ENCODE measurements around the gene RETSAT. TPM values are rescaled to one million over a fixed set of nuclear protein-coding genes. Genes with fewer than 3 reads are reported as not detected.
"Not testable (repeated sequence)": the region's sequence is repeated elsewhere in the genome, so short reads cannot be mapped to it uniquely, and the experiment has no call there.

The RETSAT gene
- total and polyA plus RNA-seq, 9 donors, result 7.9 to 19.2 (median 14.6) TPM

DNA sequence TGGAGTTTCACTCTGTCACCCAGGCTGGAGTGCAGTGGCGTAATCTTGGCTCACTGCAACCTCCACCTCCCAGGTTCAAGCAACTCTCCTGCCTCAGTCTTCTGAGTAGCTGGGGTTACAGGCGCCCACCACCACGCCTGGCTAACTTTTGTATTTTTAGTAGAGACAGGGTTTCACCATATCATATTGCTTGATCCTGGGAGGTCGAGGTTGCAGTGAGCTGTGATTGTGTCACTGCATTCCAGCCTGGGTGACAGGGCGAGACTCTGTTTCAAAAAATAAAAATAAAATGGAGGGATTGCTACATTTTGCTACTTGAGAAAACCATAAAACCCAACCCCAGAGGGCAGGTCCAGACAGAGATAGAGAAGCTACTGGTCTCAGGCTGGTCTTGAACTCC is 28.8 kb upstream of the RETSAT start:
- not testable (repeated sequence) for H3K4me3 ChIP-seq (ENCODE audit: low read length); DNase-seq; H3K4me1 ChIP-seq (ENCODE audit: control insufficient read depth, insufficient read depth, low read length); H3K27ac ChIP-seq (ENCODE audit: low read length); H3K9me3 ChIP-seq (replicated peaks; ENCODE audit: control insufficient read depth, low read depth, low read length); H3K27me3 ChIP-seq (ENCODE audit: control insufficient read depth, insufficient read depth, low read length)
- peaks cover 45% of the 10 kb centered on the region for H3K36me3 ChIP-seq (ENCODE audit: control insufficient read depth, insufficient read depth, low read length)
- WGBS (ENCODE audit: insufficient coverage), result no CpG with 5 or more reads among the region's 5 CpGs

GRCh38 chr2:85380048-85380447 is 25.7 kb upstream of the RETSAT start:
- H3K27me3 ChIP-seq (ENCODE audit: control insufficient read depth, insufficient read depth, low read length), result no peaks in the 10 kb centered on the region
- no peak overlapping the region for H3K4me3 ChIP-seq (ENCODE audit: low read length)
- no peak for DNase-seq
- no peak overlapping the region for H3K27ac ChIP-seq (ENCODE audit: low read length)
- WGBS (ENCODE audit: insufficient coverage), result 100% methylated on average over 1 of the region's 1 CpG
- H3K9me3 ChIP-seq (replicated peaks; ENCODE audit: control insufficient read depth, low read depth, low read length), result peaks cover 2% of the 10 kb centered on the region
- no peaks in the 10 kb centered on the region for H3K4me1 ChIP-seq (ENCODE audit: control insufficient read depth, insufficient read depth, low read length)
- peaks cover 34% of the 10 kb centered on the region for H3K36me3 ChIP-seq (ENCODE audit: control insufficient read depth, insufficient read depth, low read length)

- peaks cover 29% of the 10 kb centered on the region for H3K36me3 ChIP-seq (ENCODE audit: control insufficient read depth, insufficient read depth, low read length)
- no peak for DNase-seq
- 89% methylated on average over 2 of the region's 5 CpGs for WGBS (ENCODE audit: insufficient coverage)
Measured at GRCh38 chr2:85378257-85378656, 23.9 kb upstream of the RETSAT start.

DNA sequence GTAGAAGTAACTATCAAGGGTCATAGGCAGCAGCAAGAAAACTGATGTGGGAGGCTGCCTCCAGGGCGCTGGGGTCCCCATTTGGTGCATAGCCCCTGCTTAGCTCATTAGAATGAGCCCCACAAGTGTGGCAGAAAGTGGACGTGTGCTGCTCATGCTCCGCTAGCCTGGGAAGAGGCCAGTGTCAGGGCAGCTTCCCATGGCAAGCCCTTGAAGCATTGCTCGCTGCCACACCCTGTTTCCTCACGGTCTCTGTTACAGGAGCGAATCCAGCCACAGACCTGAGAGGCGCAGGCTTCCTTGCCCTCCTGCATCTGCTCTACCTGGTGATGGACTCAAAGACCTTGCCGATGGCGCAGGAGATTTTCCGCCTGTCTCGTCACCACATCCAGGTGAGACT is 22.8 kb upstream of the RETSAT start:
- Histone ChIP-seq H3K4me3 (ENCODE audit: low read length) (no peak overlapping the region), H3K27me3 (ENCODE audit: control insufficient read depth, insufficient read depth, low read length) (no peaks in the 10 kb centered on the region), H3K36me3 (ENCODE audit: control insufficient read depth, insufficient read depth, low read length) (peaks cover 32% of the 10 kb centered on the region), H3K4me1 (ENCODE audit: control insufficient read depth, insufficient read depth, low read length) (no peaks in the 10 kb centered on the region), H3K9me3 (replicated peaks; ENCODE audit: control insufficient read depth, low read depth, low read length) (peaks cover 2% of the 10 kb centered on the region), H3K27ac (ENCODE audit: low read length) (no peak overlapping the region)
- no peak for DNase-seq
- 78% methylated on average over 10 of the region's 11 CpGs for WGBS (ENCODE audit: insufficient coverage)

More at GRCh38 chr2:85378257-85378656, 23.9 kb upstream of the RETSAT start:
- H3K27me3 ChIP-seq (ENCODE audit: control insufficient read depth, insufficient read depth, low read length), result no peaks in the 10 kb centered on the region
- no peak overlapping the region for H3K4me3 ChIP-seq (ENCODE audit: low read length)
- peaks cover 2% of the 10 kb centered on the region for H3K9me3 ChIP-seq (replicated peaks; ENCODE audit: control insufficient read depth, low read depth, low read length)
- H3K27ac ChIP-seq (ENCODE audit: low read length), result no peak overlapping the region
- no peaks in the 10 kb centered on the region for H3K4me1 ChIP-seq (ENCODE audit: control insufficient read depth, insufficient read depth, low read length)

GRCh38 chr2:85376291-85377065 is 22.1 kb upstream of the RETSAT start:
- no peaks in the 10 kb centered on the region for H3K4me1 ChIP-seq (ENCODE audit: control insufficient read depth, insufficient read depth, low read length)
- no peak overlapping the region for H3K27ac ChIP-seq (ENCODE audit: low read length)
- DNase-seq, result no peak
- H3K27me3 ChIP-seq (ENCODE audit: control insufficient read depth, insufficient read depth, low read length), result no peaks in the 10 kb centered on the region
- 79% methylated on average over 4 of the region's 5 CpGs for WGBS (ENCODE audit: insufficient coverage)
- H3K4me3 ChIP-seq (ENCODE audit: low read length), result no peak overlapping the region
- peaks cover 31% of the 10 kb centered on the region for H3K36me3 ChIP-seq (ENCODE audit: control insufficient read depth, insufficient read depth, low read length)
- H3K9me3 ChIP-seq (replicated peaks; ENCODE audit: control insufficient read depth, low read depth, low read length), result peaks cover 2% of the 10 kb centered on the region

GRCh38 chr2:85371045-85371444 is 16.7 kb upstream of the RETSAT start:
- Histone ChIP-seq H3K9me3 (replicated peaks; ENCODE audit: control insufficient read depth, low read depth, low read length) (no peaks in the 10 kb centered on the region), H3K36me3 (ENCODE audit: control insufficient read depth, insufficient read depth, low read length) (peaks cover 43% of the 10 kb centered on the region), H3K27me3 (ENCODE audit: control insufficient read depth, insufficient read depth, low read length) (no peaks in the 10 kb centered on the region), H3K27ac (ENCODE audit: low read length) (no peak overlapping the region), H3K4me3 (ENCODE audit: low read length) (no peak overlapping the region), H3K4me1 (ENCODE audit: control insufficient read depth, insufficient read depth, low read length) (no peaks in the 10 kb centered on the region)
- 91% methylated on average over 10 of the region's 11 CpGs for WGBS (ENCODE audit: insufficient coverage)
- no peak for DNase-seq

DNA sequence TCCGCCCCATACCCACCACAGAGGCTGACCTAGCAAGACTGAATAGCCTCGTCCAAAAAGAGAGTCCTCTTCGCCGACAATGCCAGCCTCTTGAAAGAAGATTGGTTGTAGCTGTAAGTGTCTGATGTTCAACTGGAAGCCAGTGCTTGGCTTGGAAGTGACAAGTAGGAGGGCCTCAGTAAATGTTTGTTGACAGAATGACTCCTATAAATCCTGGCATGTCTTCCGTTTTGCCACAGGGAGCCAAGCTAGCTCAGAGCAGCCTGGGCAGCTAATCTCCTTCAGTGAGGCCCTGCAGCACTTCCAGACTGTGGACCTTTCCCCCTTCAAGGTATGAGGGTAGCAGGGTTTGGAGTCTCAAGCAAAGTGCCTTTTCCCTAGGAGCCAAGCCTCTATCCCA is 15.2 kb upstream of the RETSAT start:
- Histone ChIP-seq H3K4me1 (ENCODE audit: control insufficient read depth, insufficient read depth, low read length) (no peaks in the 10 kb centered on the region), H3K4me3 (ENCODE audit: low read length) (no peak overlapping the region), H3K27me3 (ENCODE audit: control insufficient read depth, insufficient read depth, low read length) (no peaks in the 10 kb centered on the region), H3K9me3 (replicated peaks; ENCODE audit: control insufficient read depth, low read depth, low read length) (no peaks in the 10 kb centered on the region), H3K27ac (ENCODE audit: low read length) (no peak overlapping the region), H3K36me3 (ENCODE audit: control insufficient read depth, insufficient read depth, low read length) (peaks cover 48% of the 10 kb centered on the region)
- no CpG with 5 or more reads among the region's 5 CpGs for WGBS (ENCODE audit: insufficient coverage)
- DNase-seq, result no peak

DNA sequence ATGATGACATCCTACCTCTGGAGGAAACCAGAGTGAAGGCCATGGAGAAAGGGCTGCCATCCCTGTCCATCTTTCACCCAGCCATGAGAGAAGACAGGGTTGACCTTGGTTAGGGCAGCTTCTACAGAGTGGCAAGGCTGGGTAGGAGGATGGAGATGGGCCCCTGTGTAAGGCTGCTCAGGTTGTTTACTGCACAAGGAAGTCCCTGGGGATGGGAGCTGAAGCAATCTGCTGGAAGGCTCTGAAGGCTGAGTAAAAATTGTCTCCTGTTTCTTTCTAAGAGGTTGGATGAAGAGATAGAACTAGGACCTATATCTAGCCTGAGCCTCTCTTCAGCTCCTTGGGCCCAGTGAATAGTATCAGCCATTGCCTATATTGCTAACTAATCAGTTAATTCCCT is 14.6 kb upstream of the RETSAT start:
- Histone ChIP-seq H3K27me3 (ENCODE audit: control insufficient read depth, insufficient read depth, low read length) (no peaks in the 10 kb centered on the region), H3K9me3 (replicated peaks; ENCODE audit: control insufficient read depth, low read depth, low read length) (no peaks in the 10 kb centered on the region), H3K27ac (ENCODE audit: low read length) (no peak overlapping the region), H3K4me1 (ENCODE audit: control insufficient read depth, insufficient read depth, low read length) (no peaks in the 10 kb centered on the region), H3K36me3 (ENCODE audit: control insufficient read depth, insufficient read depth, low read length) (peaks cover 48% of the 10 kb centered on the region), H3K4me3 (ENCODE audit: low read length) (no peak overlapping the region)
- DNase-seq, result no peak

DNA sequence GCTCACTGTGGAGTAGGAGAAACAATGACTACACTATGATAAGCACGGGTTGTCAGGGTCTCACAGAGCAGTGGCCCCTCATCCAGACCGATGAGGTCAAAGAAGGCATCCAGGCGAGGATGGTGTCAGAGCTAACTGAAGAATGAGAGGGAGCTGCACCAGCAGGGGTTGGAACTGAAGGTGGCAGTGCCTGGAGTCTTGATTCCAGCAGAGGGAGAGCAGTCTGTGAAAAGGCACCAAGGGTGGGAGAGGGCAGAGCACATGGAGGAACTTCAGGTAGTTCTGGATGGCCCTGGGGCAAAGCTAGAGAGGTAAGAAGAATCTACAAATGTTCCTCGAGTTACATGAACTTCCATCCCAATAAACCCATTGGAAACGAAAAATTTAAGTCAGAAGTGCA is 12.9 kb upstream of the RETSAT start:
- H3K9me3 ChIP-seq (replicated peaks; ENCODE audit: control insufficient read depth, low read depth, low read length), result no peaks in the 10 kb centered on the region
- H3K4me3 ChIP-seq (ENCODE audit: low read length), result no peak overlapping the region
- H3K27ac ChIP-seq (ENCODE audit: low read length), result no peak overlapping the region
- no peaks in the 10 kb centered on the region for H3K27me3 ChIP-seq (ENCODE audit: control insufficient read depth, insufficient read depth, low read length)
- WGBS (ENCODE audit: insufficient coverage), result 72% methylated on average over 3 of the region's 5 CpGs
- no peak for DNase-seq
- peaks cover 59% of the 10 kb centered on the region for H3K36me3 ChIP-seq (ENCODE audit: control insufficient read depth, insufficient read depth, low read length)
- H3K4me1 ChIP-seq (ENCODE audit: control insufficient read depth, insufficient read depth, low read length), result no peaks in the 10 kb centered on the region

GRCh38 chr2:85362653-85363387 is 8.5 kb upstream of the RETSAT start:
- H3K9me3 ChIP-seq (replicated peaks; ENCODE audit: control insufficient read depth, low read depth, low read length); H3K27ac ChIP-seq (ENCODE audit: low read length); H3K27me3 ChIP-seq (ENCODE audit: control insufficient read depth, insufficient read depth, low read length); H3K4me3 ChIP-seq (ENCODE audit: low read length); DNase-seq; H3K4me1 ChIP-seq (ENCODE audit: control insufficient read depth, insufficient read depth, low read length): not testable (repeated sequence)
- H3K36me3 ChIP-seq (ENCODE audit: control insufficient read depth, insufficient read depth, low read length), result peaks cover 40% of the 10 kb centered on the region
- WGBS (ENCODE audit: insufficient coverage), result no CpG with 5 or more reads among the region's 5 CpGs

Measured in muscle of leg (tissue), 11 donors.